H1 (cell line): Measurements from ENCODE around the gene ODF4. TPM values are rescaled to one million over a fixed set of nuclear protein-coding genes. Genes with fewer than 3 reads are reported as not detected.
A peak's percentile ranks its signal among the peaks of the same experiment; 100 is the strongest.

Experiments used
- CTCF ChIA-PET: fragments of 300-600 bp; sonication (Branson Sonifier 250); formaldehyde crosslinking; loops from one replicate; lab custom pipeline; 2021; ENCODE audit not compliant: partially characterized antibody; lab: Charles Lee
- POLR2A ChIA-PET: fragments of 300-600 bp; sonication (Branson Sonifier 250); formaldehyde crosslinking; loops from one replicate; lab custom pipeline; 2021; ENCODE audit warnings: inconsistent platforms; ENCODE audit not compliant: partially characterized antibody; lab: Charles Lee
- DNase-seq, 2 experiments: peaks; one replicate each; pipeline versions ENCODE4 v3.0.0 to v3.0.0-alpha.2; 2010 to 2022; ENCODE audit warnings: low spot score in 2 of 2, low read depth in 1 of 2, mixed read lengths in 1 of 2
- FAIRE-seq: peaks from 2 replicates; lab custom pipeline; 2011; peaks lifted over from hg19 to GRCh38; lab: Jason Lieb, UNC
- H2AFZ ChIP-seq: 2 replicates; pipeline ENCODE4 v1.8.1; 2012; ENCODE audit warnings: low read length, inconsistent platforms
- H2AK5ac ChIP-seq: 2 replicates; pipeline ENCODE4 v1.6.1; 2013; ENCODE audit warnings: low read depth, low read length
- H2BK120ac ChIP-seq: replicated peaks from 2 replicates; pipeline ENCODE3; 2013; ENCODE audit warnings: low read depth, low read length, inconsistent platforms
- H2BK12ac ChIP-seq: 2 replicates; pipeline ENCODE4 v1.6.1; 2013; ENCODE audit warnings: low read depth, low read length
- H2BK15ac ChIP-seq: 2 replicates; pipeline ENCODE4 v1.6.1; 2013; ENCODE audit warnings: low read length
- H2BK20ac ChIP-seq: 2 replicates; pipeline ENCODE4 v1.6.1; 2013; ENCODE audit warnings: low read length
- H2BK5ac ChIP-seq: 2 replicates; pipeline ENCODE4 v1.6.1; 2013; ENCODE audit warnings: low read depth, low read length
- H3K14ac ChIP-seq: 2 replicates; pipeline ENCODE4 v1.6.1; 2013; ENCODE audit warnings: inconsistent platforms; ENCODE audit not compliant: insufficient read length
- H3K18ac ChIP-seq: 2 replicates; pipeline ENCODE4 v1.6.1; 2013; ENCODE audit warnings: low read length; ENCODE audit errors: extremely low read depth
- H3K23ac ChIP-seq: 2 replicates; pipeline ENCODE4 v1.6.1; 2013; ENCODE audit warnings: inconsistent platforms; ENCODE audit not compliant: insufficient read length
- H3K23me2 ChIP-seq: 2 replicates; pipeline ENCODE4 v1.6.1; 2013; ENCODE audit warnings: low read depth, low read length
- H3K27ac ChIP-seq: 2 replicates; pipeline ENCODE4 v1.6.1; 2011; ENCODE audit warnings: low read depth, low read length, inconsistent platforms
- H3K27me3 ChIP-seq, 4 experiments: replicated peaks in 1 of 4; 1 replicate in 1 of 4; 2 replicates in 3 of 4; pipeline versions ENCODE4 v1.6.1 to v1.8.1; 2011 to 2013; ENCODE audit warnings: low read length in 3 of 4, mild to moderate bottlenecking in 3 of 4, inconsistent platforms in 2 of 4, mixed read lengths in 2 of 4, moderate library complexity in 1 of 4; ENCODE audit not compliant: control insufficient read depth in 3 of 4, insufficient read depth in 3 of 4; ENCODE audit errors: extremely low read depth in 1 of 4
- H3K36me3 ChIP-seq, 4 experiments: 2 replicates each; pipeline versions ENCODE4 v1.6.1 to v1.8.1; 2011 to 2013; ENCODE audit warnings: mild to moderate bottlenecking in 4 of 4, low read length in 3 of 4, moderate library complexity in 2 of 4, control low read depth in 1 of 4, inconsistent platforms in 1 of 4; ENCODE audit not compliant: insufficient read depth in 4 of 4, control insufficient read depth in 2 of 4
- H3K4ac ChIP-seq: replicated peaks from 2 replicates; pipeline ENCODE3; 2013; ENCODE audit warnings: low read length, low read depth, mixed read lengths, inconsistent platforms; ENCODE audit not compliant: insufficient read length
- H3K4me1 ChIP-seq, 4 experiments: replicated peaks in 1 of 4; 1 replicate in 1 of 4; 2 replicates in 3 of 4; pipeline versions ENCODE4 v1.6.1 to v1.8.1; 2011 to 2013; ENCODE audit warnings: low read length in 3 of 4, inconsistent platforms in 2 of 4, mixed read lengths in 1 of 4; ENCODE audit not compliant: insufficient read depth in 4 of 4, control insufficient read depth in 3 of 4
- H3K4me2 ChIP-seq, 2 experiments: 2 replicates each; pipeline versions ENCODE4 v1.6.1 to v1.8.1; 2011 to 2013; ENCODE audit warnings: low read depth in 2 of 2, low read length in 2 of 2, control low read depth in 1 of 2, inconsistent platforms in 1 of 2, mild to moderate bottlenecking in 1 of 2; ENCODE audit not compliant: insufficient read depth in 1 of 2
- H3K4me3 ChIP-seq, 4 experiments: fragments of 200-600, 300-600 bp in 1 of 4; sonication (generic), shearing (Covaris generic), sonication (Bioruptor Twin) in 1 of 4; 2 replicates each; pipeline versions ENCODE4 v1.5.1 to v1.8.1; 2011 to 2016; ENCODE audit warnings: low read length in 4 of 4, low read depth in 3 of 4, control low read depth in 2 of 4, inconsistent platforms in 2 of 4, mild to moderate bottlenecking in 2 of 4, mixed read lengths in 1 of 4, moderate library complexity in 1 of 4; ENCODE audit not compliant: insufficient read depth in 2 of 4; ENCODE audit errors: extremely low read depth in 1 of 4
- H3K56ac ChIP-seq: replicated peaks from 2 replicates; pipeline ENCODE3; 2013; ENCODE audit warnings: low read depth, mild to moderate bottlenecking, mixed read lengths, low read length, inconsistent platforms; ENCODE audit not compliant: insufficient read length
- H3K79me1 ChIP-seq: 2 replicates; pipeline ENCODE4 v1.6.1; 2013; ENCODE audit warnings: low read depth, low read length, control low read depth
- H3K79me2 ChIP-seq, 2 experiments: 2 replicates each; pipeline versions ENCODE4 v1.6.1 to v1.8.1; 2012 to 2013; ENCODE audit warnings: low read length in 2 of 2, mild to moderate bottlenecking in 2 of 2, inconsistent platforms in 1 of 2; ENCODE audit not compliant: insufficient read depth in 2 of 2, control insufficient read depth in 1 of 2
- H3K9ac ChIP-seq, 4 experiments: replicated peaks in 1 of 4; 1 replicate in 1 of 4; 2 replicates in 3 of 4; pipeline versions ENCODE4 v1.6.1 to v1.8.1; 2011 to 2013; ENCODE audit warnings: low read depth in 3 of 4, low read length in 3 of 4, control low read depth in 2 of 4, mild to moderate bottlenecking in 2 of 4, moderate library complexity in 2 of 4, inconsistent platforms in 1 of 4; ENCODE audit errors: extremely low read depth in 1 of 4
- H3K9me3 ChIP-seq, 2 experiments: 2 replicates each; pipeline versions ENCODE4 v1.6.1 to v1.8.1; 2012 to 2013; ENCODE audit warnings: mild to moderate bottlenecking in 2 of 2, moderate library complexity in 2 of 2, control low read depth in 1 of 2, inconsistent platforms in 1 of 2, low read depth in 1 of 2, low read length in 1 of 2, mixed read lengths in 1 of 2; ENCODE audit not compliant: insufficient read depth in 2 of 2
- H4K20me1 ChIP-seq, 2 experiments: replicated peaks in 1 of 2; 2 replicates each; pipeline versions ENCODE3 to v1.8.1; 2011 to 2013; ENCODE audit warnings: inconsistent platforms in 2 of 2, low read length in 2 of 2, mild to moderate bottlenecking in 1 of 2; ENCODE audit not compliant: insufficient read depth in 2 of 2, control insufficient read depth in 1 of 2
- H4K5ac ChIP-seq: 2 replicates; pipeline ENCODE4 v1.6.1; 2013; ENCODE audit warnings: low read length, low read depth, mixed read lengths, inconsistent platforms; ENCODE audit not compliant: insufficient read length
- H4K8ac ChIP-seq: 2 replicates; pipeline ENCODE4 v1.8.0; 2013; ENCODE audit warnings: mild to moderate bottlenecking, moderate library complexity, low read length, inconsistent platforms; ENCODE audit not compliant: insufficient read depth; ENCODE audit errors: extremely low read depth
- H4K91ac ChIP-seq: replicated peaks from 2 replicates; pipeline ENCODE3; 2013; ENCODE audit warnings: low read length, mixed read lengths, inconsistent platforms; ENCODE audit not compliant: insufficient read length
- BRCA1 ChIP-seq: IDR thresholded peaks from 2 replicates; pipeline ENCODE4 v1.6.1; 2012; ENCODE audit warnings: low read depth, low read length, improper control_type of control experiment
- EP300 ChIP-seq, 2 experiments: IDR thresholded peaks; 1 replicate in 1 of 2; 2 replicates in 1 of 2; pipeline ENCODE4 v1.6.1; 2011 to 2012; ENCODE audit warnings: low read depth in 2 of 2, low read length in 2 of 2, mild to moderate bottlenecking in 2 of 2, borderline replicate concordance in 1 of 2, inconsistent platforms in 1 of 2, moderate library complexity in 1 of 2
- KDM4A ChIP-seq: IDR thresholded peaks from one replicate; pipeline ENCODE4 v1.7.1; 2012; ENCODE audit warnings: low read depth, mild to moderate bottlenecking, moderate library complexity, low read length, inconsistent platforms; ENCODE audit not compliant: severe bottlenecking
- NANOG ChIP-seq: IDR thresholded peaks from 2 replicates; pipeline ENCODE4 v1.6.1; 2011; ENCODE audit warnings: low read length, low read depth, mild to moderate bottlenecking, inconsistent platforms; ENCODE audit not compliant: insufficient read depth, poor library complexity, severe bottlenecking
- NRF1 ChIP-seq: IDR thresholded peaks from 2 replicates; pipeline ENCODE4 v1.6.1; 2011; ENCODE audit warnings: mild to moderate bottlenecking, low read depth, low read length, improper control_type of control experiment
- PHF8 ChIP-seq: fragments of 200-600 bp; sonication (generic); conservative IDR thresholded peaks from 2 replicates; pipeline ENCODE4 v1.7.1; 2012; ENCODE audit warnings: low read depth, mild to moderate bottlenecking, inconsistent platforms, low read length, moderate library complexity
- POLR2AphosphoS5 ChIP-seq: IDR thresholded peaks from 2 replicates; pipeline ENCODE4 v1.6.1; 2011; ENCODE audit warnings: low read depth, low read length
- SIX5 ChIP-seq: IDR thresholded peaks from 2 replicates; pipeline ENCODE4 v1.6.1; 2011; ENCODE audit warnings: mild to moderate bottlenecking, low read depth, low read length
- SRF ChIP-seq: IDR thresholded peaks from 2 replicates; pipeline ENCODE4 v1.6.1; 2011; ENCODE audit warnings: mild to moderate bottlenecking, low read depth, low read length, moderate library complexity
- TBP ChIP-seq: IDR thresholded peaks from 2 replicates; pipeline ENCODE4 v1.6.1; 2011; ENCODE audit warnings: low read depth, low read length, improper control_type of control experiment
- ZNF274 ChIP-seq: IDR thresholded peaks from 2 replicates; pipeline ENCODE4 v1.7.0; 2012; ENCODE audit warnings: low read length, borderline replicate concordance; ENCODE audit errors: extremely low read depth
- WGBS, 2 experiments: shearing (Covaris generic) in 1 of 2; methylation state at CpG; one replicate each; pipeline versions ENCODE4 v1.1.6 to v1.1.7; 2013 to 2015; ENCODE audit warnings: low lambda C conversion rate in 2 of 2, mixed read lengths in 2 of 2, inconsistent platforms in 1 of 2, low coverage in 1 of 2, missing lambda C conversion rate in 1 of 2; ENCODE audit not compliant: insufficient replicate concordance in 2 of 2, insufficient coverage in 1 of 2, insufficient read length in 1 of 2; ENCODE audit errors: extremely low coverage in 1 of 2, missing lambda C conversion rate in 1 of 2; 5-methylcytosine and 5-hydroxymethylcytosine counted together
- polyA plus RNA-seq, 7 experiments: library from polyadenylated mRNA; depleted of rRNA in 3 of 7; stranded (reverse) in 5 of 7; unstranded in 2 of 7; fragments of >200 nt in 5 of 7; fragments of 200-250 nt in 2 of 7; gene quantifications; 1 replicate in 5 of 7; 2 replicates in 1 of 7; 4 replicates in 1 of 7; pipeline versions ENCODE4 v1.2.1 to v1.2.3, GENCODE V29; 2011 to 2013; ENCODE audit warnings: missing spikeins in 2 of 7, mixed read lengths in 2 of 7
- total RNA-seq: library from RNA; stranded (reverse); fragmentation: NEBNext Ultra II Directional; extraction: Animal tissue kit (Norgen Biotek cat#: 25700); gene quantifications from 2 replicates; pipeline ENCODE4 v1.2.1, GENCODE V29; 2021

Gene ODF4
- total and polyA plus RNA-seq, 2 of the 8 experiments (the other 6 are each of a cell fraction or from before 2014, with no cell fraction given): not detected

GRCh38 chr17:8337802-8338752 lies 1.6 kb upstream of the ODF4 start:
- Histone ChIP-seq H4K5ac (no peak overlapping the region), H3K9me3 (no peaks in the 10 kb centered on the region), H2BK15ac (no peak overlapping the region), H3K27me3 (no peaks in the 10 kb centered on the region), H3K79me2 (no peaks in the 10 kb centered on the region), H3K4me1 (peaks cover 2 to 10% (median 5%) of the 10 kb centered on the region in 4 experiments; a peak in 6 of 7 replicates), H3K56ac (no peak overlapping the region), H4K8ac (no peak overlapping the region), H2AFZ (peak overlapping the region; percentile 94), H3K36me3 (no peaks in the 10 kb centered on the region), H3K4ac (no peak overlapping the region), H3K4me3 (no peak overlapping the region), H3K23ac (no peak overlapping the region), H4K91ac (no peak overlapping the region), H3K27ac (no peak overlapping the region), H3K18ac (no peak overlapping the region), H2BK12ac (0 out of 2 replicates have a peak overlapping the region, but pooled peaks have one; percentile 4), H3K14ac (no peak overlapping the region), H2AK5ac (no peak overlapping the region), H3K23me2 (no peaks in the 10 kb centered on the region), H3K79me1 (no peaks in the 10 kb centered on the region), H2BK20ac (no peak overlapping the region), H3K9ac (no peak overlapping the region), H3K4me2 (peak overlapping the region; percentile 28 to 37; a peak in 3 of 4 replicates), H2BK5ac (no peak overlapping the region), H2BK120ac (no peak overlapping the region), H4K20me1 (no peaks in the 10 kb centered on the region)
- FAIRE-seq (no peak), DNase-seq (no peak)
- ChIA-PET CTCF (interaction anchor here (0.8 to 7.7 kb wide), 15 partner anchors 8 to 312 kb away, joined by 3 to 56 read pairs (median 3); partner anchors contain the start of gene KRABD2), POLR2A (interaction anchor here (0.6 to 8.4 kb wide), 19 partner anchors 9 to 411 kb away, joined by 3 to 66 read pairs (median 4); partner anchors contain the start of genes CTC1, KRABD2, RANGRF and RPL26)
- WGBS, 2 experiments: 68% methylated on average over 11 of the region's 11 CpGs; no CpG with 5 or more reads in 1 of the 2 experiments
- no peak for TF ChIP-seq PHF8
- TF ChIP-seq TBP: no peak
- TF ChIP-seq ZNF274: no peak
- no peak for TF ChIP-seq SIX5
- no peak for TF ChIP-seq KDM4A
- no peak for TF ChIP-seq NRF1
- TF ChIP-seq SRF: no peak
- no peak for TF ChIP-seq EP300 (IDR thresholded peaks at IDR 0.05; ENCODE audit: borderline replicate concordance in 1 of 2, low read depth in 2 of 2, low read length in 2 of 2)
- no peak for TF ChIP-seq POLR2AphosphoS5
- TF ChIP-seq BRCA1: no peak
- TF ChIP-seq NANOG: no peak
